T-helper 2 cell treated with Interferon-gamma antibody and Interleukin-4, amounts not matched to agents 5 μg/mL and 100 μg/mL, for 36 hours (primary cell): ENCODE results near the gene NEK4.
A peak's percentile ranks its signal among the peaks of the same experiment; 100 is the strongest.

Experiments
- DNase-seq: peaks from one replicate; pipeline ENCODE4 v3.0.0; 2021; ENCODE audit warnings: low spot score
- H3K27ac Mint-ChIP-seq: one replicate; pipeline ENCODE4 v1.8.0; 2021; ENCODE audit warnings: mild to moderate bottlenecking, mixed read lengths
- H3K27me3 Mint-ChIP-seq: one replicate; pipeline ENCODE4 v1.8.0; 2021; ENCODE audit warnings: low read depth, mixed read lengths
- H3K36me3 Mint-ChIP-seq: one replicate; pipeline ENCODE4 v1.8.0; 2021; ENCODE audit warnings: low read depth, mixed read lengths
- H3K4me1 Mint-ChIP-seq: one replicate; pipeline ENCODE4 v1.8.0; 2021; ENCODE audit warnings: low read depth, mixed read lengths
- H3K4me3 Mint-ChIP-seq: one replicate; pipeline ENCODE4 v1.8.0; 2022; ENCODE audit warnings: mild to moderate bottlenecking, moderate library complexity, mixed read lengths
- H3K9me3 Mint-ChIP-seq: one replicate; pipeline ENCODE4 v1.8.0; 2021; ENCODE audit warnings: mixed read lengths

The NEK4 gene

GRCh38 chr3:52721002-52721729 is 49.6 kb downstream of the NEK4 start:
- H3K27me3 Mint-ChIP-seq = no peaks in the 10 kb centered on the region
- peak overlapping the region; percentile 51 for H3K4me3 Mint-ChIP-seq
- H3K9me3 Mint-ChIP-seq = peaks cover 8% of the 10 kb centered on the region
- peaks cover 23% of the 10 kb centered on the region for H3K4me1 Mint-ChIP-seq
- peak overlapping the region; percentile 74 for H3K27ac Mint-ChIP-seq
- peaks cover 28% of the 10 kb centered on the region for H3K36me3 Mint-ChIP-seq
- peak; percentile 15 for DNase-seq

GRCh38 chr3:52719618-52720017 is 51.1 kb downstream of the NEK4 start:
- H3K9me3 Mint-ChIP-seq = peaks cover 8% of the 10 kb centered on the region
- peaks cover 23% of the 10 kb centered on the region for H3K4me1 Mint-ChIP-seq
- peaks cover 25% of the 10 kb centered on the region for H3K36me3 Mint-ChIP-seq
- peak overlapping the region; percentile 50 for H3K4me3 Mint-ChIP-seq
- H3K27me3 Mint-ChIP-seq = no peaks in the 10 kb centered on the region
- no peak for DNase-seq
- peak overlapping the region; percentile 61 for H3K27ac Mint-ChIP-seq

GRCh38 chr3:52715714-52716305 is 54.9 kb downstream of the NEK4 start:
- peaks cover 8% of the 10 kb centered on the region for H3K9me3 Mint-ChIP-seq
- H3K27me3 Mint-ChIP-seq = no peaks in the 10 kb centered on the region
- no peak overlapping the region for H3K4me3 Mint-ChIP-seq
- H3K36me3 Mint-ChIP-seq = peaks cover 27% of the 10 kb centered on the region
- no peak for DNase-seq
- peaks cover 12% of the 10 kb centered on the region for H3K4me1 Mint-ChIP-seq
- H3K27ac Mint-ChIP-seq = no peak overlapping the region

GRCh38 chr3:52714335-52715302 is 56.1 kb downstream of the NEK4 start:
- no peak for DNase-seq
- H3K4me1 Mint-ChIP-seq = peaks cover 4% of the 10 kb centered on the region
- no peaks in the 10 kb centered on the region for H3K27me3 Mint-ChIP-seq
- no peak overlapping the region for H3K4me3 Mint-ChIP-seq
- H3K36me3 Mint-ChIP-seq = peaks cover 25% of the 10 kb centered on the region
- H3K27ac Mint-ChIP-seq = no peak overlapping the region
- peaks cover 5% of the 10 kb centered on the region for H3K9me3 Mint-ChIP-seq

GRCh38 chr3:52712291-52713212 is 58.2 kb downstream of the NEK4 start:
- Mint-ChIP-seq H3K9me3 (no peaks in the 10 kb centered on the region), H3K27ac (no peak overlapping the region), H3K36me3 (peaks cover 26% of the 10 kb centered on the region), H3K4me3 (no peak overlapping the region), H3K27me3 (no peaks in the 10 kb centered on the region), H3K4me1 (peaks cover 11% of the 10 kb centered on the region)
- DNase-seq = no peak

- peaks cover 28% of the 10 kb centered on the region for H3K36me3 Mint-ChIP-seq
- no peaks in the 10 kb centered on the region for H3K27me3 Mint-ChIP-seq
- H3K4me1 Mint-ChIP-seq = peaks cover 13% of the 10 kb centered on the region
- H3K4me3 Mint-ChIP-seq = no peak overlapping the region
- no peak overlapping the region for H3K27ac Mint-ChIP-seq
- DNase-seq = no peak
- no peaks in the 10 kb centered on the region for H3K9me3 Mint-ChIP-seq
These were observed 60.2 kb downstream of the NEK4 start for GRCh38 chr3:52710512-52710911.

- H3K36me3 Mint-ChIP-seq = peaks cover 27% of the 10 kb centered on the region
- no peak for DNase-seq
- peak overlapping the region; percentile 98 for H3K4me3 Mint-ChIP-seq
These were observed 63.2 kb downstream of the NEK4 start for GRCh38 chr3:52707585-52707984.

GRCh38 chr3:52705688-52706686 is 64.8 kb downstream of the NEK4 start, which contains the start of the genes GLT8D1 and SPCS1:
GLT8D1 (minus strand) TSS chr3:52705791; CDS start chr3:52700460, 5,331 bp downstream.
SPCS1 (plus strand) TSS chr3:52706106; CDS start chr3:52706247, 141 bp downstream.
- Mint-ChIP-seq H3K4me1 (peaks cover 26% of the 10 kb centered on the region), H3K36me3 (peaks cover 24% of the 10 kb centered on the region), H3K27ac (peak within 1 kb of the TSS; percentile 92), H3K27me3 (no peaks in the 10 kb centered on the region), H3K9me3 (no peaks in the 10 kb centered on the region), H3K4me3 (peak within 1 kb of the TSS; percentile 98)
- DNase-seq = peak; percentile 85

More at GRCh38 chr3:52707585-52707984, 63.2 kb downstream of the NEK4 start:
- H3K9me3 Mint-ChIP-seq = no peaks in the 10 kb centered on the region
- H3K27ac Mint-ChIP-seq = peak overlapping the region; percentile 75
- peaks cover 26% of the 10 kb centered on the region for H3K4me1 Mint-ChIP-seq
- H3K27me3 Mint-ChIP-seq = no peaks in the 10 kb centered on the region

- Mint-ChIP-seq H3K36me3 (peaks cover 24% of the 10 kb centered on the region), H3K9me3 (no peaks in the 10 kb centered on the region), H3K4me1 (peaks cover 26% of the 10 kb centered on the region), H3K27me3 (no peaks in the 10 kb centered on the region), H3K4me3 (peak overlapping the region; percentile 98), H3K27ac (peak overlapping the region; percentile 92)
- DNase-seq = no peak
These were observed 65.4 kb downstream of the NEK4 start for GRCh38 chr3:52705438-52705687.

- Mint-ChIP-seq H3K9me3 (no peaks in the 10 kb centered on the region), H3K27me3 (no peaks in the 10 kb centered on the region), H3K27ac (peak overlapping the region; percentile 92), H3K4me3 (peak overlapping the region; percentile 98), H3K36me3 (peaks cover 23% of the 10 kb centered on the region), H3K4me1 (peaks cover 26% of the 10 kb centered on the region)
- DNase-seq = no peak
These were observed 65.9 kb downstream of the NEK4 start for GRCh38 chr3:52704611-52705437.

- H3K27me3 Mint-ChIP-seq = no peaks in the 10 kb centered on the region
- no peaks in the 10 kb centered on the region for H3K9me3 Mint-ChIP-seq
- peak overlapping the region; percentile 41 for H3K4me3 Mint-ChIP-seq
- peaks cover 18% of the 10 kb centered on the region for H3K36me3 Mint-ChIP-seq
- peaks cover 23% of the 10 kb centered on the region for H3K4me1 Mint-ChIP-seq
- no peak for DNase-seq
- peak overlapping the region; percentile 4 for H3K27ac Mint-ChIP-seq
These were observed 67.4 kb downstream of the NEK4 start for GRCh38 chr3:52703341-52703740.

- Mint-ChIP-seq H3K4me1 (no peaks in the 10 kb centered on the region), H3K27ac (peak overlapping the region; percentile 52), H3K9me3 (no peaks in the 10 kb centered on the region), H3K36me3 (peaks cover 46% of the 10 kb centered on the region), H3K27me3 (no peaks in the 10 kb centered on the region), H3K4me3 (no peak overlapping the region)
- DNase-seq = no peak
These were observed 73.1 kb downstream of the NEK4 start for GRCh38 chr3:52697632-52697965.
